Duodenal mucosa (tissue), 2 donors: ENCODE measurements around the gene NAA11.

ENCODE experiments used
- H3K27ac ChIP-seq: one replicate; pipeline ENCODE4 v1.7.0; 2013; ENCODE audit warnings: low read depth, low read length
- H3K27me3 ChIP-seq, 2 donors: one replicate each; pipeline ENCODE4 v1.7.0; 2013; ENCODE audit warnings: low read length in 2 of 2, control low read depth in 1 of 2; ENCODE audit not compliant: insufficient read depth in 2 of 2, control insufficient read depth in 1 of 2
- H3K36me3 ChIP-seq, 2 donors: one replicate each; pipeline ENCODE4 v1.7.0; 2013; ENCODE audit warnings: low read length in 2 of 2, control low read depth in 1 of 2; ENCODE audit not compliant: insufficient read depth in 2 of 2, control insufficient read depth in 1 of 2
- H3K4me1 ChIP-seq, 2 donors: one replicate each; pipeline ENCODE4 v1.7.0; 2013; ENCODE audit warnings: low read length in 2 of 2, control low read depth in 1 of 2; ENCODE audit not compliant: insufficient read depth in 2 of 2, control insufficient read depth in 1 of 2
- H3K4me3 ChIP-seq, 2 donors: one replicate each; pipeline ENCODE4 v1.7.0; 2013; ENCODE audit warnings: low read length in 2 of 2, low read depth in 1 of 2
- H3K9ac ChIP-seq, 2 donors: one replicate each; pipeline ENCODE4 v1.7.0; 2013; ENCODE audit warnings: low read length in 2 of 2, low read depth in 1 of 2
- H3K9me3 ChIP-seq, 2 donors: one replicate each; pipeline ENCODE4 v1.7.0; 2013; ENCODE audit warnings: low read length in 2 of 2, control low read depth in 1 of 2; ENCODE audit not compliant: control insufficient read depth in 1 of 2

NAA11 gene

DNA sequence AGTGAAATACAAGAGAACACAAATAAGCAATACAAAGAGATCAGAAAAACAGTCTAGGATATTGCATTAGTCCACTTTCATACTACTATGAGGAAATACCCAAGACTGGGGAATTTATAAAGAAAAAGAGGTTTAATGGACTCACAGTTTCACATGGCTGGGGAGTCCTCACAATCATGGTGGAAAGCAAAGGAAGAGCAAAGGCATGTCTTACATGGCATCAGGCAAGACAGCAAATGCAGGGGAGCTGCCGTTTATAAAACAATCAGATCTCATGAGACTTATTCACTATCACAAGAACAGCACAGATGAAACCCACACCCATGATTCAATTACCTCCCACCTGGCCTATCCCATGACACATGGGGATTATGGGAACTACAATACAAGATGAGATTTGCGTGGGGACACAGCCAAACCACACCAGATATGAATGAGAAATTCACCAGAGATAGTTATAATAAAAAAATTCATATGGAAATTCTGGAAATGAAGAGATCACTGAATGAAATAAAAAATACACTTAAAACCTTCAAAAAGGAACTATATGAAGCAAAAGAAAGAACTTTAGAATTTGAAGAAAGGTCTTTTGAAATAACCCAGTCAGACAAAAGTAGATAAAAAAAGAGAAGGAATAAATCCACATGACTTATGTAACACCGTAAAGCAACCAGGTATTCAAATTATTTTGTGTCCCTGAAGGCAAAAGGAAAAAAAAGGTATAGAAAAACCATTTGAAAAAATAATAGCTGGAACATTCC lies 16.2 kb upstream of the NAA11 start:
- H3K27me3 ChIP-seq = no peaks in the 10 kb centered on the region
- no peak overlapping the region for H3K4me3 ChIP-seq
- H3K9ac ChIP-seq = no peak overlapping the region
- peaks cover 0 to 6% of the 10 kb centered on the region in 2 donors for H3K9me3 ChIP-seq
- H3K36me3 ChIP-seq = no peaks in the 10 kb centered on the region
- no peak overlapping the region for H3K27ac ChIP-seq
- H3K4me1 ChIP-seq = no peaks in the 10 kb centered on the region

DNA sequence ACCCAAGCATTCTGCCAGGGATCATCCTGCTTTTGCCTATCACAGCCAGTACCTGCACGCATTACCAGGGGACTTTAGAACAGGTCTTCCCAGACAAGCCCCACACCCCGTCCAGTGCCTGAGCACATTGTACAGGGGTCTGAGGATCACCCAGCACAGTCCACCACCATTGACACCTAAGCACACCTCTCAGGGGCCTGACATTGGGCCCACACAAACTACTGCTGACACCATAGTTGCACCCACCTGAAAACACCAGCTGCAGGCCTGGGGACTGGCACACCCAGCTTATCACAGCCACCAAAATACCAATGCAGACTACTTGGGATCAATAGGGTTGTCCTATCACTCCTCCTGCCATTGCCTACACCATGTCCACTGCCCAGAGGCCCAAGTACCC lies 14.7 kb upstream of the NAA11 start:
- Histone ChIP-seq H3K4me3 (no peak overlapping the region), H3K27ac (no peak overlapping the region), H3K36me3 (no peaks in the 10 kb centered on the region), H3K4me1 (no peaks in the 10 kb centered on the region), H3K9me3 (peaks cover 0 to 6% of the 10 kb centered on the region in 2 donors), H3K27me3 (no peaks in the 10 kb centered on the region), H3K9ac (no peak overlapping the region)

GRCh38 chr4:79338148-79338547 lies 12.3 kb upstream of the NAA11 start:
- Histone ChIP-seq H3K27me3 (no peaks in the 10 kb centered on the region), H3K27ac (no peak overlapping the region), H3K9me3 (peaks cover 0 to 6% of the 10 kb centered on the region in 2 donors), H3K4me1 (no peaks in the 10 kb centered on the region), H3K4me3 (no peak overlapping the region), H3K36me3 (no peaks in the 10 kb centered on the region), H3K9ac (no peak overlapping the region)

DNA sequence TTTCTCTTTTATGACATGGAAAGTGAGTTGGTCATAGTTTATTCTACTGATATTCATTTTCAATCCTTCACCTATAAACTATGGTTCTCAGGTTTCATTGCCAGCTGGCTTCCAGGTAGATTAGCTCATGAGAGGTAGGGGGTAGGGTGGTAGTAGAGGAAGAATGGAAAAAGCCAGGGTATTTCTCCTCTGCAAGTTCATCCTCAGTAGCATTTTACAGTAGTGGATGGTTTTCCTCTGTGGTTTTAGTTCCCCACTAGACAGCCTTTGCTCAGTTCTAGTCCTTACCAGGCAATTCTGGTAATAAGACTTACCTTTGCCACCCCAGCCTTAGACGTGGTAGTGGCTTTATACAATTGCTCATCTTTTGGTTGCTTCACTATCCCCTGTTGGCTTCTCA lies 8.9 kb upstream of the NAA11 start:
- no peak overlapping the region for H3K9ac ChIP-seq
- no peak overlapping the region for H3K27ac ChIP-seq
- H3K4me3 ChIP-seq = no peak overlapping the region
- H3K9me3 ChIP-seq = no peaks in the 10 kb centered on the region
- H3K4me1 ChIP-seq = no peaks in the 10 kb centered on the region
- H3K36me3 ChIP-seq = no peaks in the 10 kb centered on the region
- H3K27me3 ChIP-seq = no peaks in the 10 kb centered on the region

DNA sequence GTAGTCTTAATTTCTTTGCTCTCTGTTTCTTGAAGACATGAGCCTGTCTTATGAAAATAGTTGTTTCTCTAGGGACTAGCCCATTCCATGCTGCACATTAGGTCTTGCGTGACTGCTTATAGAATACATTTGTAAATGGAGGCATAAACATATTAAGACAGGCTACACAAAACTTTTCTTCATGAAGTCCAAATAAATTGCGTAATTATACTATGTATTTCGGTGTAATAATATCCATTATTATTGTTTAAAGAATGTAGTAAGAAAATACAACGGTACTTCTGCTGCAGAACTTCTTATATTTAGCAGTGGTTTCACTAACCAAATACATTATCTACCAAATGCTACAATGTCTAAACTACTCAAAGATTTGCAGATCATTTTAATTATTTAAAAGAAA lies 8.5 kb upstream of the NAA11 start:
- Histone ChIP-seq H3K27me3 (no peaks in the 10 kb centered on the region), H3K4me1 (no peaks in the 10 kb centered on the region), H3K9me3 (no peaks in the 10 kb centered on the region), H3K9ac (no peak overlapping the region), H3K36me3 (no peaks in the 10 kb centered on the region), H3K4me3 (no peak overlapping the region), H3K27ac (no peak overlapping the region)

- Histone ChIP-seq H3K27me3 (no peaks in the 10 kb centered on the region), H3K36me3 (no peaks in the 10 kb centered on the region), H3K4me1 (no peaks in the 10 kb centered on the region), H3K4me3 (no peak overlapping the region), H3K27ac (no peak overlapping the region), H3K9me3 (no peaks in the 10 kb centered on the region), H3K9ac (no peak overlapping the region)
Measured at GRCh38 chr4:79331126-79331876, 5.4 kb upstream of the NAA11 start.

GRCh38 chr4:79330720-79331119 lies 4.9 kb upstream of the NAA11 start:
- Histone ChIP-seq H3K9me3 (no peaks in the 10 kb centered on the region), H3K27ac (no peak overlapping the region), H3K9ac (no peak overlapping the region), H3K4me3 (no peak overlapping the region), H3K27me3 (no peaks in the 10 kb centered on the region), H3K36me3 (no peaks in the 10 kb centered on the region), H3K4me1 (no peaks in the 10 kb centered on the region)

GRCh38 chr4:79325436-79325835 lies 425 bp downstream of the NAA11 start:
- Histone ChIP-seq H3K9ac (no peak overlapping the region), H3K4me1 (no peaks in the 10 kb centered on the region), H3K9me3 (no peaks in the 10 kb centered on the region), H3K4me3 (no peak overlapping the region), H3K27me3 (no peaks in the 10 kb centered on the region), H3K27ac (no peak overlapping the region), H3K36me3 (no peaks in the 10 kb centered on the region)

GRCh38 chr4:79319975-79320374 lies 5.9 kb downstream of the NAA11 start:
- H3K36me3 ChIP-seq = no peaks in the 10 kb centered on the region
- H3K27ac ChIP-seq = no peak overlapping the region
- no peaks in the 10 kb centered on the region for H3K27me3 ChIP-seq
- no peaks in the 10 kb centered on the region for H3K9me3 ChIP-seq
- no peak overlapping the region for H3K9ac ChIP-seq
- no peak overlapping the region for H3K4me3 ChIP-seq
- H3K4me1 ChIP-seq = no peaks in the 10 kb centered on the region

DNA sequence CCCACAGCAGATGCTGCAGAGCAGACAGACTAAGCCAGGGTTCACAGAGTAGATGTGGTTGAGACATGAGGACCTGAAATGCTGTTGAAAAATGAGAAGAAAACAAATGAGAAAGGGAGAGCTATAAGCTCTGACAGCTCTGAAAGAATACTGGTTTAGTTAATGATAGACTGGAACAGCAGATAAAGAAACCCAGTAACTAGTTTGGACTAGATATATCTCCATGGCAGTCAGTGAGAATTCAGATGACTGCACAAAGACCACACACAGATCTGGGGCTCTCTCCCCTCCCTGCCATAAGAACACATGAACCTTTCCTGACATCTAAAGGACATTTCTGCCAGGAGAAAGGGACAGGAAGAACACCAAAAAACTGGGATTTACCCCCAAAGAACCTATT lies 8.2 kb downstream of the NAA11 start:
- Histone ChIP-seq H3K36me3 (no peaks in the 10 kb centered on the region), H3K9me3 (no peaks in the 10 kb centered on the region), H3K27ac (no peak overlapping the region), H3K27me3 (no peaks in the 10 kb centered on the region), H3K4me3 (no peak overlapping the region), H3K9ac (no peak overlapping the region), H3K4me1 (no peaks in the 10 kb centered on the region)
